HEK293 (cell line): Measurements from ENCODE around the gene CEP112.

Experiments used
- CTCF ChIA-PET: fragments of 350-600 bp; formaldehyde crosslinking; extraction: SDS; loops from one replicate; lab custom pipeline; 2021; ENCODE audit warnings: antibody characterized with exemption; lab: Yijun Ruan, JAX
- POLR2A ChIA-PET: fragments of 300-600 bp; formaldehyde crosslinking; extraction: SDS; loops from one replicate; lab custom pipeline; 2020; ENCODE audit warnings: antibody characterized with exemption, inconsistent platforms; lab: Yijun Ruan, JAX
- H3K27ac ChIP-seq: fragments of 200-500 bp; sonication (Bioruptor generic); 2 replicates; pipeline ENCODE4 v1.5.1; 2014; ENCODE audit warnings: low read depth, low read length, control low read depth, inconsistent platforms; ENCODE audit errors: extremely low read depth
- H3K36me3 ChIP-seq, 2 experiments: fragments of 200-500 bp in 1 of 2; sonication (Bioruptor generic) in 1 of 2; 1 replicate in 1 of 2; 2 replicates in 1 of 2; pipeline ENCODE4 v1.5.1; 2014 to 2017; ENCODE audit warnings: inconsistent platforms in 2 of 2, low read length in 2 of 2; ENCODE audit not compliant: control insufficient read depth in 2 of 2, insufficient read depth in 1 of 2
- H3K4me1 ChIP-seq: fragments of 200-500 bp; sonication (Bioruptor generic); 2 replicates; pipeline ENCODE4 v1.5.1; 2014; ENCODE audit warnings: mild to moderate bottlenecking, low read length, inconsistent platforms; ENCODE audit not compliant: control insufficient read depth, insufficient read depth
- H3K4me3 ChIP-seq: 2 replicates; pipeline ENCODE4 v1.5.1; 2011; ENCODE audit warnings: low read depth, mild to moderate bottlenecking, control low read depth, low read length, moderate library complexity
- H3K9me3 ChIP-seq: fragments of 200-500 bp; sonication (Bioruptor generic); 2 replicates; pipeline ENCODE4 v1.5.1; 2014; ENCODE audit warnings: low read depth, low read length, inconsistent platforms; ENCODE audit not compliant: control insufficient read depth, insufficient read depth
- BCL11B ChIP-seq: fragments of 450-650 bp; formaldehyde crosslinking; IDR thresholded peaks from 2 replicates; pipeline ENCODE4 v1.5.1; 2016; ENCODE audit warnings: low read depth, missing biosample characterization, missing genetic modification characterization
- HOXA7 ChIP-seq: sonication (generic); formaldehyde crosslinking; IDR thresholded peaks from 2 replicates; pipeline ENCODE4 v1.8.1; 2022; ENCODE audit warnings: missing genetic modification reagents, borderline replicate concordance
- KLF1 ChIP-seq: fragments of 450-650 bp; formaldehyde crosslinking; IDR thresholded peaks from 2 replicates; pipeline ENCODE4 v1.5.1; 2016; ENCODE audit warnings: missing biosample characterization, missing genetic modification characterization
- KLF10 ChIP-seq: fragments of 450-650 bp; IDR thresholded peaks from 2 replicates; pipeline ENCODE4 v1.5.1; 2018; ENCODE audit warnings: missing biosample characterization, mild to moderate bottlenecking, missing genetic modification characterization
- KLF16 ChIP-seq: fragments of 450-650 bp; formaldehyde crosslinking; IDR thresholded peaks from 2 replicates; pipeline ENCODE4 v1.5.1; 2017; ENCODE audit warnings: missing biosample characterization, missing genetic modification characterization
- SP3 ChIP-seq: fragments of 450-650 bp; formaldehyde crosslinking; IDR thresholded peaks from 2 replicates; pipeline ENCODE4 v1.5.1; 2016; ENCODE audit warnings: missing biosample characterization, missing genetic modification characterization
- WT1 ChIP-seq: fragments of 450-650 bp; formaldehyde crosslinking; IDR thresholded peaks from 2 replicates; pipeline ENCODE4 v1.5.1; 2016; ENCODE audit warnings: missing biosample characterization, missing genetic modification characterization
- ZNF132 ChIP-seq: fragments of 450-650 bp; formaldehyde crosslinking; IDR thresholded peaks from 2 replicates; pipeline ENCODE4 v1.5.1; 2017; ENCODE audit warnings: missing biosample characterization, missing genetic modification characterization, borderline replicate concordance
- ZNF148 ChIP-seq: fragments of 450-650 bp; formaldehyde crosslinking; IDR thresholded peaks from 2 replicates; pipeline ENCODE4 v1.5.0; 2017; ENCODE audit warnings: missing biosample characterization, missing genetic modification characterization, borderline replicate concordance
- ZNF24 ChIP-seq: fragments of 450-650 bp; formaldehyde crosslinking; IDR thresholded peaks from 2 replicates; pipeline ENCODE4 v1.5.1; 2016; ENCODE audit warnings: missing biosample characterization, missing genetic modification characterization
- ZNF248 ChIP-seq: fragments of 450-650 bp; formaldehyde crosslinking; IDR thresholded peaks from 2 replicates; pipeline ENCODE4 v1.5.1; 2017; ENCODE audit warnings: missing biosample characterization, missing genetic modification characterization
- ZNF274 ChIP-seq, 2 experiments: fragments of 200-500 bp in 1 of 2; fragments of 450-650 bp in 1 of 2; sonication (Bioruptor generic) in 1 of 2; formaldehyde crosslinking in 1 of 2; IDR thresholded peaks; 2 replicates each; pipeline versions ENCODE4 v1.5.1 to v1.6.1; 2014 to 2016; ENCODE audit warnings: borderline replicate concordance in 1 of 2, inconsistent platforms in 1 of 2, low read length in 1 of 2, missing biosample characterization in 1 of 2, missing genetic modification characterization in 1 of 2
- ZNF350 ChIP-seq: fragments of 450-650 bp; formaldehyde crosslinking; IDR thresholded peaks from 2 replicates; pipeline ENCODE4 v1.5.0; 2017; ENCODE audit warnings: missing biosample characterization, mild to moderate bottlenecking, missing genetic modification characterization
- ZNF366 ChIP-seq: fragments of 450-650 bp; formaldehyde crosslinking; conservative IDR thresholded peaks from 2 replicates; pipeline ENCODE4 v1.5.1; 2016; ENCODE audit warnings: missing biosample characterization, missing genetic modification characterization
- ZNF391 ChIP-seq: fragments of 450-650 bp; formaldehyde crosslinking; IDR thresholded peaks from 2 replicates; pipeline ENCODE4 v1.5.1; 2016; ENCODE audit warnings: low read depth, missing biosample characterization, missing genetic modification characterization, borderline replicate concordance
- ZNF426 ChIP-seq: fragments of 450-650 bp; formaldehyde crosslinking; IDR thresholded peaks from 2 replicates; pipeline ENCODE4 v1.5.1; 2017; ENCODE audit warnings: missing biosample characterization, missing genetic modification characterization, mild to moderate bottlenecking, inconsistent platforms, moderate library complexity
- ZNF433 ChIP-seq: fragments of 450-650 bp; formaldehyde crosslinking; IDR thresholded peaks from 2 replicates; pipeline ENCODE4 v1.5.1; 2016; ENCODE audit warnings: missing biosample characterization, missing genetic modification characterization, low read depth
- ZNF48 ChIP-seq: fragments of 450-650 bp; formaldehyde crosslinking; IDR thresholded peaks from 2 replicates; pipeline ENCODE4 v1.5.1; 2016; ENCODE audit warnings: missing biosample characterization, missing genetic modification characterization
- ZNF549 ChIP-seq: fragments of 450-650 bp; IDR thresholded peaks from 2 replicates; pipeline ENCODE4 v1.5.1; 2018; ENCODE audit warnings: missing biosample characterization, missing genetic modification characterization, mild to moderate bottlenecking, inconsistent platforms, moderate library complexity
- ZNF670 ChIP-seq: fragments of 450-650 bp; formaldehyde crosslinking; IDR thresholded peaks from 2 replicates; pipeline ENCODE4 v1.5.1; 2016; ENCODE audit warnings: missing biosample characterization, missing genetic modification characterization, low read depth
- ZNF776 ChIP-seq: fragments of 450-650 bp; formaldehyde crosslinking; IDR thresholded peaks from 2 replicates; pipeline ENCODE4 v1.5.0; 2017; ENCODE audit warnings: missing biosample characterization, missing genetic modification characterization, borderline replicate concordance

The CEP112 gene

GRCh38 chr17:66234611-66235010 lies 42.7 kb upstream of the CEP112 start:
- no peak overlapping the region for H3K27ac ChIP-seq
- TF ChIP-seq ZNF433 (tag by site-specific recombination), result no peak
- TF ChIP-seq KLF1 (tag by site-specific recombination), result no peak
- TF ChIP-seq ZNF391 (tag by site-specific recombination), result no peak
- no peak for TF ChIP-seq KLF10
- no peak for TF ChIP-seq ZNF426
- no peak for TF ChIP-seq BCL11B
- TF ChIP-seq ZNF48, result no peak
- TF ChIP-seq ZNF132, result no peak
- TF ChIP-seq ZNF248 (tag by site-specific recombination), result no peak
- no peak for TF ChIP-seq ZNF24 (tag by site-specific recombination)
- TF ChIP-seq HOXA7, result no peak
- no peak for TF ChIP-seq ZNF549
- TF ChIP-seq ZNF274 (IDR thresholded peaks at IDR 0.05; ENCODE audit: low read length), result no peak
- no peak for TF ChIP-seq ZNF274 (tag by site-specific recombination; IDR thresholded peaks at IDR 0.05; ENCODE audit: borderline replicate concordance)
- TF ChIP-seq KLF16 (tag by site-specific recombination), result no peak
- H3K4me1 ChIP-seq, result no peaks in the 10 kb centered on the region
- ChIA-PET CTCF (no interaction called here), POLR2A (no interaction called here)
- no peak overlapping the region for H3K4me3 ChIP-seq
- H3K36me3 ChIP-seq, result no peaks in the 10 kb centered on the region
- no peaks in the 10 kb centered on the region for H3K9me3 ChIP-seq

- POLR2A ChIA-PET, result no interaction called here
- no peaks in the 10 kb centered on the region for H3K9me3 ChIP-seq
- H3K27ac ChIP-seq, result no peak overlapping the region
- H3K36me3 ChIP-seq, result no peaks in the 10 kb centered on the region
- H3K4me1 ChIP-seq, result no peaks in the 10 kb centered on the region
- TF ChIP-seq ZNF776 (tag by site-specific recombination) (no peak), ZNF350 (tag by site-specific recombination) (no peak), SP3 (tag by site-specific recombination) (no peak), ZNF366 (tag by site-specific recombination) (peak; percentile 68), WT1 (tag by site-specific recombination) (no peak), ZNF670 (tag by site-specific recombination) (no peak), ZNF148 (no peak)
- no peak overlapping the region for H3K4me3 ChIP-seq
- CTCF ChIA-PET, result interaction anchor here (1.2 kb wide), 1 partner anchor 22 kb away, joined by 4 read pairs; no protein-coding TSS in a partner anchor
Measured at GRCh38 chr17:66233023-66233753, 41.3 kb upstream of the CEP112 start.
